ENCODE measurements around the gene GCN1.

- TF ChIP-seq POLR2A (IDR thresholded peaks at IDR 0.05; ENCODE audit: low read depth, low read length) (no peak), POLR2AphosphoS5 (IDR thresholded peaks at IDR 0.05; ENCODE audit: low read depth, low read length) (no peak)
Measured at GRCh38 chr12:120213758-120214157, 19.2 kb upstream of the GCN1 start.

Data from GM12892 (cell line).